ENCODE results near the gene LIPI.
"Not testable (repeated sequence)": the region's sequence is repeated elsewhere in the genome, so short reads cannot be mapped to it uniquely, and the experiment has no call there.

LIPI gene

DNA sequence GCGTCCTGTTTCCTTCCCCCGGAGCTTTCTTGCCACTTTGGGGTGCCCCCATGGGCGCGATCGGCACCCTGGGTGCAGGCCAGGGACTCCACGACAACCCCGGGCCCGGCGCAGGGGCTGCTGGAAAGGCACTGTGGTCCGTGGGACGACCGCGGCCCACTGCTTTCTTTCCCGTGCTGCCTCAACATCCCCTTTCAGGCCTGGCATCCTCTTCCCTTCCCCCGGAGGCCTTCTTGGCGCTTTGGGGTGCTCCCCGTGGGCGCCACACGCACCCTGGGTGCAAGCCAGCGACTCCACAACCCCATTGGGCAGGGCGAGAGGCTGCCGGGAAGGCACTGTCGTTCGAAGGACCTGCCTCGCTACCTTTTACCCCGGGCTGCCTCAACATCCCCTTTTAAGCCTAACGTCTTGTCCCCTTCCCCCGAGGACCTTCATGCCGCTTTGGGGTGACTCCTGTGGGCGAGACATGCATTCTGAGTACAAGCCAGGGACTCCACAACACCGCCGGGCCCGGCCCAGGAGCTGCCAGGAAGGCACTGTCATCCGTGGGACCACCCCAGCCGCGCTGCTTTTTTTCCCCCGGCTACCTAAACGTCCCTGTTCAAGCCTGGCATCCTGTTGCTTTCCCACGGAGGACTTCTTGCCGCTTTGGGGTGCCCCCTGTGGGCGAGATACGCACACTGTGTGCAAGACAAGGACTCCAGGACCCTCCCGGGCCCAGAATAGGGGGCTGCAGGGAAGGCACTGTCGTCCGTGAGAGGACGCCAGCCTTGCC lies 137.8 kb downstream of the LIPI start:
- no peak for DNase-seq (ENCODE audit: low spot score)

DNA sequence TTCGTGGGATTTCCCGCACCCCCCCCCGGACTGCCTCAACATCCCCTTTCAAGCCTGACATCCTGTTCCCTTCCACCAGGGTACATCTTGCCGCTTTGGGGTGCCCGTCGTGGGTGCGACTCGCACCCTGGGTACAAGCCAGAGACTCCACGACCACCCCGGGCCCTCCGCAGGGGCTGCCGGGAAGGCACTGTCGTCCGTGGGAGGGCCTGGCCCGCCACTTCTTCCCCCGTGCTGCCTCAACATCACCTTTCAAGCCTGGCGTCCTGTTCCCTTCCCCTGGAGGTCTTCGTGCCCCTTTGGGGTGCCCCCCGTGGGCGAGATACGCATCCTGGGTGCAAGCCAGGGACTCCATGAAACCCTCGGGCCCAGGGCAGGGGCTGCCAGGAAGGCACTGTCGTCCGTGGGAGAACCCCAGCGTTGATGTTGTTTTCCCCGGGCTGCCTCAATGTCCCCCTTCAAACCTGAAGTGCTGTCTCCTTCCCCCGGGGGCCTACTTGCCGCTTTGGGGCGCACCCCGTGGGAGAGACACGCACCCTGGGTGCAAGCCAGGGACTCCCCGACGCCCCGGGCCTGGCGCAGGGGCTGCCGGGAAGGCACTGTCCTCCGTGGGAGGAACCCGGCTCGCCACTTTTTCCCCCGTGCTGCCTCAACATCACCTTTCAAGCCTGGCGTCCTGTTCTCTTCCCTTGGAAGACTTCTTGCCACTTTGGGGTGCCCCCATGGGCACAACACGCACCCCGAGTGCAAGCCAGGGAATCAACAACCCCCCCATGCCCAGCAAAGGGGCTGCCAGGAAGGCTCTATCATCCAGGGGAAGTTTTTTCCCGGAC lies 138.6 kb downstream of the LIPI start:
- DNase-seq (ENCODE audit: low spot score), result no peak

DNA sequence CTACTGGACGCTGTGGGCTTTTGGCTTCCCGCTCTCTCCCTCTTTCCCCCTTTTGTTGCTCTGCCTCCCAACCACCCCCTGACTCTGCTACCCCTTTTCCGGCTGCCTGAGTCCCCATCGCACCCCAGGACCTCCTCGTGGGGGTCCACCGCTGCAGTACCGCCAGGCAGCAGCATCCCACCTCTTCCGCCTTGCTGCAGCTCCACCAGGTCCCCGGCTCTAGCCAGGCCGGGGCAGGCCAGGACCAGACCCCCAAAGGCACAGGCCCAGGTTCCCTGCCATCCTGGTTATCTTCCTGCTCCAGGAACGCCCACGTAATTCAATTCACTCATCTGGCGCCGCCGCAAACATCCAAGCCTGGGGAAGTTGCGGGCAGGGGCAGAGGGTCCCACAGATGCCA lies 139.8 kb downstream of the LIPI start:
- DNase-seq (ENCODE audit: low spot score), result no peak

DNA sequence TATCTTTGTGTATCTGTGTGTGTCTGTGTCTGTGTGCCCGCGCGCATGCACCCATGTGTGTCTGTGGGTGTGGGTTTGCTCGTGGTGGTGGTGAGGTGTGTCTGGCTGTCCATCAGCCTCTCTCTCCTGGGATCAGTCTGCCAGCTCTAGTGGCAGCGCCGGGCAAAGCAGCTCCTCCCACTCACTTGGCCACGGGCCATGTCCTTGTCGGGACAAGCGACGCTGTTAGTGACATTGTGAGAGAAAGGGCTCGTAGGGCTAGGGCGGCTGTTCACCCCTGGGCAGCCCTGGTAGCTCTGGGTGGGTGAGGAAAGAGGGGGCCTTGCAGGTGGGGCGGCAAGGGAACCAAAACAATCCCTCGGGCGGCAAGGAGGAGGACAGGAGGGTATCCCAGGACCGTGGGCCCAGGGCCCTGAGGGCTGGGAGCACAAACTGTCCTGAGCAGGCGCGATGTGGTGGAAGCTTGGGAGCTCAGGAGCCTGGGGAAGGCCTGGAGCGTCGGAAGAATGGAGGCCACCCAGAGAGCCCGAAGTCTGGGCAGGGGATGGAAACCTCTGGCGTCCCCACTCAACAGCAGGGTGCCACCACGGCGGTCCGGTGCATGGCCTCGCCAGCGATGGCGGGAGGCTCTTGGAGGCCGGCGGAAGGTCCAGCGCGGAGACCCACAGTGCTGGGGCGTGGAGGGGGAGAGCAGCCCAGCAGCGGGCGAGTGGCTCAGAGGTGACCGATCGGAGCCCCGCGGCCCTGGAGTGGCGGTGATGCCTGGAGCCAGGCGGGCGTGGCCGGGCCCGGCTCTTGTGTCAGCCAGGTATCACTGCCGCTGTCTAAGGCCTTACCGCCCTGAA lies 140.5 kb downstream of the LIPI start:
- DNase-seq (ENCODE audit: low spot score), result no peak

DNA sequence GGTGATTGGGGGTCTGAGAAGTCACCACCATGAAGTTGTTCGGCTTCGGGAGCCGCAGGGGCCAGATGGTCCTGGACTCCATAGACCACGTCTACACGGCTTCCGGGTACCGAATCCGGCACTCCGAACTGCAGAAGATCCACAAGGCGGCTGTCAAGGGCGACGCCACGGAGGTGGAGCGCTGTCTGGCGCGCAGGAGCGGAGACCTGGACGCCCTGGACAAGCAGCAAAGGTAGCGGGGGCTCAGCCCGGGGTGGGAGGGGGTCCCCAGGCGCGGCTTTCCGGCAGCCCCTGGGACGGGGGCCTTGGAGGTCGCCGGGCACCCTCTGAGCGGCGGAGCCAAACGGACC lies 146.5 kb downstream of the LIPI start:
- no peak for DNase-seq (ENCODE audit: low spot score)

DNA sequence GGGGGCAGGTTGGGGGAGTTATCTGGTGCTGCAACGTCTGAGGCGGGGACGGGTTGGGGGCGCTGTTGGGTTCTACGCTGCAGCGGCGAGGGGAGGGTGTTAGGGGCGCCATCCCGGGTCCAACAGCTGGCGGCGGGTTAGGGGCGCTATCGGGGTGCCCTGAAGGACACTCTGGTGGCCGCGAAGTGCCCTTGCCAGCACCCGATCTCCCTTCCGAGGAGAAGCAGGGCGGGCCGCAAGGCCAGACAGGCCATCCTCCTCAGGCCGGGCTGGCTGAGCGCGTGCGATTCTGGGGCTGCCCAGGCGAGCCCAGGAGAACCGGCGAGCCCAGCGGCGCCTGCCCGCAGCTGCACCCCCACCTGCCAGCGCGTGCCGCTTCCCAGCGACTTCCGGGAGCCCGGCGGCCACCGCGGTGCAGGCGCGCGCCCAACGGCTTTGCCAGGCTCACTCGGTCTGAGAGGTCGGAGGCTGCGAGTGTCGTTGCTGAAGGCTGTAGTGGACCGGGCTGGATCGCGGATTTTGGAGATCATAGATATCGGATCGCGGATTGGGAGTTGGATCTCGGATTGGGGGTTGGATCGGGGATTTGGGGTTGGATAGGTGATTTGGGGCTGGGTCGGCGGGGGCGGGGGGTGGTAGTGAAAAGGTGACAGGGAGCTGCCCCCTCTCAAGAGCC lies 147.0 kb downstream of the LIPI start:
- not testable (repeated sequence) for DNase-seq (ENCODE audit: low spot score)

DNA sequence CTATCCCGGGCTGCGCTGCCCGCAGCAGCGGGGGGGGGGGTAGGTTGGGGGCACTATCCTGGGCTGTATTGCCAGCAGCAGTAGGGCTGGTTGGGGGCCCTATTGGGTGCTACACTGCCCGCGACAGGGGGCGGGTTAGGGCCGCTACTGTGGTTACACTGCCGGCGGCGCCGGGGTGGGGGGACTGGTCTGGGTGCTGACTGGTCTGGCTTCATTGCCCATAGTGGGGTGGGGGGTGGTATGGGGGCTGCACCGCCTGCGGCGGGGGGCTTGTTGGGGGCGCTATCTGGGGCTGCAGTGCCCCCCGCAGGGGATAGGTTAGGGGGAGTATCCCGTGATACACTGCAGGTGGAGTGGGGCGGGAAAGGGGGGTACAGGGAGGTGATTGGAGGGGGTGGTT lies 148.1 kb downstream of the LIPI start:
- DNase-seq (ENCODE audit: low spot score), result not testable (repeated sequence)

DNA sequence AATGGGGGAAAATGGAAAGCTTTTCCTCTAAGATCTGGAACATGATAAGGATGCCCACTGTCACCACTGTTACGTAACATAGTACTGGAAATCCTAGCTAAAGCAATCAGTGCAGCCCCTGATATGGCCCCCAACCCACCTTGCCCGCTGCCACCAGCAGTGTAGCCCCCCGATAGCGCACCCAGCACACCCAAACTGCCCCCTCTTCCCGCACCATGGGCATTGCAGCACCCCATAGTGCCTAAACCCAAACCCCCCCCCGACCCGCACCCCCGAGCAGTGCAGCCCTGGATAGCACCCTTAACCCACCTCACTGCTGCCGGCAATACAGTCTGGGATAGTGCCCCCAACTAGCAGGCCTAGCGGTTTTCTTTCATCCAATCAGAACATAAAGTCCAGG lies 148.9 kb downstream of the LIPI start:
- not testable (repeated sequence) for DNase-seq (ENCODE audit: low spot score)

DNA sequence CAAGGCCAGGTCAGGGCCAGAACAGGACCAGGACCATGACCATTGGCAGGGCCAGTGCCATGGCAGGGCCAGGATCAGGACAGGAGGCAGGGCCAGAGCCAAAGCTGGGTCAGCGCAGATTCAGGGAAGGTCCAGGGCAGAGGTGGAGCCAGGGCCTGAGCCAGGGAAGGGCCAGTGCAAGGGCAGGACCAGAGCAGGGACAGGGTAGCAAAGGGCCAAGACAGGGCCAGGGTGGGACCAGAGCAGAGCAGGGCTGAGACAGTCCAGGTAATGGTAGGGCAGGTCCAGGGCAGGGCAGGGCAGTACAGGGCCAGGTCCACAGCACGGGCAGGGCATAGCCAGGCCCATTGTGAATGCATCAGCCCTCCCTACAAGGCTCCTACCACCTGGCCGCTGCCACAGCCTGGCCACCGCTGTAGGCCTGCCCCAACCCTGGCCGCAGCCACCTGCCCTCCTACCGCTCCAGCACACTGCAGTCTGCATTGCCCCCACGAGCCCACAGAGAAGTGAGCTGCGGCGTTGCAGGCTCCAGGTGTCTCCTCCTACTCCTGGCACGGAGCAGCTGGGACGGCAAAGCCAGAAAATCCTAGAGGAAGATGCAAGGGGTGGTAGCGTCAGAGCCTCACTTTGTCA lies 151.6 kb downstream of the LIPI start:
- not testable (repeated sequence) for DNase-seq (ENCODE audit: low spot score)

Measured in kidney capillary endothelial cell (primary cell).